ENCODE data around the gene STAMBP.

- TF ChIP-seq, protein P1, sequence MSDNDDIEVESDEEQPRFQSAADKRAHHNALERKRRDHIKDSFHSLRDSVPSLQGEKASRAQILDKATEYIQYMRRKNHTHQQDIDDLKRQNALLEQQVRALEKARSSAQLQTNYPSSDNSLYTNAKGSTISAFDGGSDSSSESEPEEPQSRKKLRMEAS (IDR thresholded peaks at IDR 0.05; ENCODE audit: insufficient read depth, insufficient read length) = no peak
- TF ChIP-seq CTCF (IDR thresholded peaks at IDR 0.05; ENCODE audit: extremely low read depth in 1 of 2, insufficient read depth in 1 of 2, low read depth in 1 of 2, low read length in 2 of 2) = no peak
- TF ChIP-seq POLR2A (IDR thresholded peaks at IDR 0.05; ENCODE audit: low read depth, low read length) = no peak
- no peak for TF ChIP-seq EZH2 (IDR thresholded peaks at IDR 0.05; ENCODE audit: borderline replicate concordance, low read depth, low read length, severe bottlenecking)
- no peak for TF ChIP-seq POLR2AphosphoS5 (IDR thresholded peaks at IDR 0.05; ENCODE audit: insufficient read depth, low read depth, low read length)
Observed at GRCh38 chr2:73894475-73894850, 65.7 kb downstream of the STAMBP start.
